ENCODE data around the gene CIT.

The CIT gene

DNA sequence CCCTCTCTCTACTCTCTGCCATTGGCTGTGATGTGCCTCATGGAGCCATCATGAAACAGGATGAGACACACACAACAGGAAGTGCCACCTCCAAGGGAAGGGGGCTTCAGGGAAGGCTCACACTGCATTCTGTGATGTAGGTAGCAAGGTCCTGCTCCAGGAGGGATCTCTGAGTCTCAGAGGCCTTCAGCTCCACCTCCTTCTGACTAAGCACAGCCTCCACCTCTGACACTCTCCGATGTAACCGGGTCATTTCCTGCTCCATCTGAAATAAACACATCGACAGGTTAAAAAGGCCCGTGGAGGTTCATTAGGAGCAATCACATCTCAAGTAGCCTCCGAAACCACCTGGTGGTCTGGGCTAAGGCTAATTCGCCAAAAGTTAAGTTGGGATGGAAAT is 93.3 kb downstream of the CIT start:
- DNase-seq (ENCODE audit: low read depth, low spot score): no peak
- no CpG with 5 or more reads among the region's 6 CpGs for WGBS (ENCODE audit: insufficient coverage, insufficient read length)
- Histone ChIP-seq H3K4me3 (ENCODE audit: low read length) (no peak overlapping the region), H3K27ac (ENCODE audit: low read length) (no peak overlapping the region), H3K27me3 (ENCODE audit: control insufficient read depth, insufficient read depth, low read length) (no peaks in the 10 kb centered on the region), H3K9me3 (ENCODE audit: control insufficient read depth, insufficient read depth, low read length) (no peaks in the 10 kb centered on the region), H3K4me1 (ENCODE audit: control insufficient read depth, insufficient read depth, low read length) (no peaks in the 10 kb centered on the region), H3K36me3 (ENCODE audit: control insufficient read depth, insufficient read depth, low read length) (peaks cover 7% of the 10 kb centered on the region; the same call in 1 of the 2 replicates)

DNA sequence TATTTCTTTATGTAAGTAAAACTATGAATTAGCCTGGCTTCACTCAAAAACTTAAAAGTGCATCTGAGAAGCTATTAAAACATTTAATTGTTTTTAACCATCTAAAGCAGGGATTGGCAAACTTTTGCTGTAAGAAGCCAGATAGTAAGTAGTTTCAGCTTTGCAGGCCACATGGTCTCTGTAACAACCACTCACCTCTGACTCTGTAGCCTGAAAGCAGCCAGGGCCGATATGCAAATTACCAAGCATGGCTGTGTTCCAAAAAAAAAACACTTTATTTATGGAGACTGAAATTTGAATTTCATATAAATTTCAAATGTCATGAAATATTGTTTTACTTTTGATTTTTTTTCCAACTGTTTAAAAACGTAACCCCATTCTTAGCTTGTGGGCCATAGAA is 95.3 kb downstream of the CIT start:
- Histone ChIP-seq H3K27ac (ENCODE audit: low read length) (no peak overlapping the region), H3K36me3 (ENCODE audit: control insufficient read depth, insufficient read depth, low read length) (peaks cover 7% of the 10 kb centered on the region; the same call in 1 of the 2 replicates), H3K27me3 (ENCODE audit: control insufficient read depth, insufficient read depth, low read length) (no peaks in the 10 kb centered on the region), H3K4me3 (ENCODE audit: low read length) (no peak overlapping the region), H3K4me1 (ENCODE audit: control insufficient read depth, insufficient read depth, low read length) (no peaks in the 10 kb centered on the region), H3K9me3 (ENCODE audit: control insufficient read depth, insufficient read depth, low read length) (no peaks in the 10 kb centered on the region)
- no CpG with 5 or more reads among the region's 2 CpGs for WGBS (ENCODE audit: insufficient coverage, insufficient read length)
- DNase-seq (ENCODE audit: low read depth, low spot score): no peak

DNA sequence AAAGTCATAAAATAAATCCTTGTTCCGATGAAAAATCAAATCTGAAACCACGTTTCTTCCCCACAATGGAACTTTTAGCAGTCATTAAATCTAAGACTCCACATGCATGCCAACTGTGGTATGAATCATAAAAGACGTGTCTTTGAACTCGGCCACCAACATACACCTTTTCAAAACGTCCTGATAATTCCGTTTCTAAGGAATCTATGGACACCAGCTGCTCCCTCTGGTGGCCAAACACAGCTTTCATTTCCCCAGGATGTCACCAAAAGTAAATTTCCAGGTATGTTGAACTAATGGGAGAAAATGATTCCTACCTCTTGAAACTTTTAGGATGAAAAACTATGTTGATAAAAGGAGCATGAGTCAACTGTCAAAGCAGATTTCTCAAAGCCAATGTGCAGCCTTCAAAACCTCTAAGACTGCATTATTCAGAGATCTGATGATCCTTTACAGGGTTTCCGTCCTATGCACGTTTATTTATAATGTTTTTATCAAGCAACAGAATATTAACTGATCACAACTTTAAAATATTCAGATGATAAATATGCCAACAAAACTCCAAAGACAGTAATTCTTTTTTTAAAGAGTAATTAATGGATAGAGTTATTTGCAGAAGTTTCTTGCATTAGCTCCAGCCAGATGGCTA is 96.2 kb downstream of the CIT start:
- H3K4me3 ChIP-seq (ENCODE audit: low read length): no peak overlapping the region
- no CpG with 5 or more reads among the region's 8 CpGs for WGBS (ENCODE audit: insufficient coverage, insufficient read length)
- H3K36me3 ChIP-seq (ENCODE audit: control insufficient read depth, insufficient read depth, low read length): peaks cover 7% of the 10 kb centered on the region; the same call in 1 of the 2 replicates

DNA sequence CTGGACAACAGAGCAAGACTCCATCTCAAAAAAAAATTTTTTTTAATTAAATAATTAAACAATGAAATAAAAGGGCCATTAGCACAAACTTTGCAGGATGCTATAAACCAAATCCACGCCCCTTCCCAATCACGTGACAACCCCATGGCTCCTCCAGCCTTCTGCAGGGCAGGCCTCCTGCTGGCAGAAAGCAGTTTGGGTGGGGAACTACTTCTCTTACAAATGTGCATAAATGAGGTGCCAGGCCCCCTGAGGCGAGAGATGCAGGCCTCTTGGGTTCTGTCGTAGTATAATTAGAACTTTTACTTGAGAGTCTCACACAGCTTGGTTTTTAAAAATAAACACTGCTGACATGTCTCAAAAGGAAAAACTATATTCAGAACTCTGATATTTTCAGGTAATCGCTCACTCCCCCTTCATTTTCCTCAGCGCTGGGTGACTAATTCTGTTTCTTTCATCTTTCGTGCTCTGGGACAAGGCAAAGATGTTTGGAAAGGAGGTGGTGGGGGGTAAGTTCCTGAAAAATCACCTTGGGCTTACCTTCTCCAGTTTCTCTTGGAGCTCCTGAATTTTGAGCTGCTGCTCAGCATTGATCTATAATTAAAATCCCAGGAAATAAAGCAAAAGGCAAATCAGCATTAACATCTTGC is 101.7 kb downstream of the CIT start:
- WGBS (ENCODE audit: insufficient coverage, insufficient read length): no CpG with 5 or more reads among the region's 7 CpGs
- peaks cover 4% of the 10 kb centered on the region; the same call in 1 of the 2 replicates for H3K36me3 ChIP-seq (ENCODE audit: control insufficient read depth, insufficient read depth, low read length)
- no peak for DNase-seq (ENCODE audit: low read depth, low spot score)
- H3K4me1 ChIP-seq (ENCODE audit: control insufficient read depth, insufficient read depth, low read length): no peaks in the 10 kb centered on the region
- H3K9me3 ChIP-seq (ENCODE audit: control insufficient read depth, insufficient read depth, low read length): no peaks in the 10 kb centered on the region
- no peaks in the 10 kb centered on the region for H3K27me3 ChIP-seq (ENCODE audit: control insufficient read depth, insufficient read depth, low read length)
- no peak overlapping the region for H3K4me3 ChIP-seq (ENCODE audit: low read length)
- no peak overlapping the region for H3K27ac ChIP-seq (ENCODE audit: low read length)

More for the DNA sequence above, 96.2 kb downstream of the CIT start:
- no peak overlapping the region for H3K27ac ChIP-seq (ENCODE audit: low read length)
- DNase-seq (ENCODE audit: low read depth, low spot score): peak; percentile 25
- no peaks in the 10 kb centered on the region for H3K4me1 ChIP-seq (ENCODE audit: control insufficient read depth, insufficient read depth, low read length)
- no peaks in the 10 kb centered on the region for H3K27me3 ChIP-seq (ENCODE audit: control insufficient read depth, insufficient read depth, low read length)
- H3K9me3 ChIP-seq (ENCODE audit: control insufficient read depth, insufficient read depth, low read length): no peaks in the 10 kb centered on the region

DNA sequence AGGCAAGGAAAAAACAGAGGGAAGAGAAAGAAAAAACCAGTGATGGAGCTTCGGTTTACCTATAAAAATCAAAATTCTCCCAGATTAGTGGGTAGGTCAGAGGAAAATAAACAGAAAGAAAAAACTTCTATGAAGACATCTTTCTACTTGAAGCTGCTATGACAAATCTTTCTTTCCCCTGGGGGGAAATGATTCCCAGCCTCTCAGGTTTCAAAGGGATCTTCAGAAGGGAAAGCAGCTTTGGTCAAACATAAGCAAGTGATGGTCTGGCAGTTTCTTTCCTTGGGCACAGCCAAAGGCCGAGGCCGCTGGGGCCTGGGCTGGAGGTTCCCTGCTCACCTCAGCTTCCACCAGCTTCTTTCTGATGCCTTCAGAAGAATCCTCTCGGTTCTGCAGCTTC is 104.7 kb downstream of the CIT start:
- H3K4me1 ChIP-seq (ENCODE audit: control insufficient read depth, insufficient read depth, low read length): no peaks in the 10 kb centered on the region
- H3K36me3 ChIP-seq (ENCODE audit: control insufficient read depth, insufficient read depth, low read length): peaks cover 4% of the 10 kb centered on the region; the same call in 1 of the 2 replicates

DNA sequence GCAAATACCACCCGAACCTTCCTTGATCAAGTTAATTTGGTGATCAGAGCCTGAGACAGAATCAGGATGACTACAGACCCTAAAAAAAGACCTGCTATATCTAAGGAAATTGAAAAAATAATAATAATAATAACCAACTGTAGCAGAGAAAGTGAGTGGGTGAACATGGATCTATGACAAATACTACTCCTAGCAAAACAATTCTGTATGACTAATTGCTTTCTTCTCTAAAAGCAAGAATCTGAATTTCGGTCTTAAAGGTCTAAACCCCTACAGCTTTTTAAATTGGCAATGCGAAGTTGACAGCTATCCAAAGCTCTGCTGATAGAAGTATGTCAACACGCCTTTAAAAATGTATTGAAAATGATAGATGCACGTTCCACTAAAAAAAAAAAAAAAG is 107.0 kb downstream of the CIT start:
- H3K27ac ChIP-seq (ENCODE audit: low read length): no peak overlapping the region
- no peaks in the 10 kb centered on the region for H3K4me1 ChIP-seq (ENCODE audit: control insufficient read depth, insufficient read depth, low read length)
- DNase-seq (ENCODE audit: low read depth, low spot score): no peak
- H3K4me3 ChIP-seq (ENCODE audit: low read length): no peak overlapping the region
- WGBS (ENCODE audit: insufficient coverage, insufficient read length): no CpG with 5 or more reads among the region's 5 CpGs
- peaks cover 4% of the 10 kb centered on the region; the same call in 1 of the 2 replicates for H3K36me3 ChIP-seq (ENCODE audit: control insufficient read depth, insufficient read depth, low read length)
- H3K27me3 ChIP-seq (ENCODE audit: control insufficient read depth, insufficient read depth, low read length): no peaks in the 10 kb centered on the region
- H3K9me3 ChIP-seq (ENCODE audit: control insufficient read depth, insufficient read depth, low read length): no peaks in the 10 kb centered on the region

More for the DNA sequence above, 104.7 kb downstream of the CIT start:
- no peaks in the 10 kb centered on the region for H3K27me3 ChIP-seq (ENCODE audit: control insufficient read depth, insufficient read depth, low read length)
- no peaks in the 10 kb centered on the region for H3K9me3 ChIP-seq (ENCODE audit: control insufficient read depth, insufficient read depth, low read length)
- no peak overlapping the region for H3K27ac ChIP-seq (ENCODE audit: low read length)
- DNase-seq (ENCODE audit: low read depth, low spot score): no peak
- WGBS (ENCODE audit: insufficient coverage, insufficient read length): no CpG with 5 or more reads among the region's 4 CpGs
- no peak overlapping the region for H3K4me3 ChIP-seq (ENCODE audit: low read length)

DNA sequence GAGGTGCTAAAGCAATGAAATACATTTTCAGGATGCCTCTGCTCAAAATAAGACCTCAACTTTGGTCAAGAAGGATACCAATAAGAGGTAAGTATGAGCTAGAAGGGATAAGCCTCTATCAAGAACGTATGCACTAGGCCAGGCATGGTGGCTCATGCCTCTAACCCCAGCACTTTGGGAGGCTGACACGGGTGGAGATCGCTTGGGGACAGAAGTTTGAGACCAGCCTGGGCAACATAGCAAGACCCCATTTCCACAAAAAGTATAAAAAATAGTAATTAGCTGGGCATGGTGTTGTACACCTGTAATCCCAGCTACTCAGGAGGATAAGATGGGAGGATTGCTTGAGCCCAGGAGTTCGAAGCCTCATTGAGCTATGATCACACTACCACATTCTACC is 114.5 kb downstream of the CIT start:
- Histone ChIP-seq H3K36me3 (ENCODE audit: control insufficient read depth, insufficient read depth, low read length) (peaks cover 2% of the 10 kb centered on the region; the same call in 1 of the 2 replicates), H3K27ac (ENCODE audit: low read length) (no peak overlapping the region)

DNA sequence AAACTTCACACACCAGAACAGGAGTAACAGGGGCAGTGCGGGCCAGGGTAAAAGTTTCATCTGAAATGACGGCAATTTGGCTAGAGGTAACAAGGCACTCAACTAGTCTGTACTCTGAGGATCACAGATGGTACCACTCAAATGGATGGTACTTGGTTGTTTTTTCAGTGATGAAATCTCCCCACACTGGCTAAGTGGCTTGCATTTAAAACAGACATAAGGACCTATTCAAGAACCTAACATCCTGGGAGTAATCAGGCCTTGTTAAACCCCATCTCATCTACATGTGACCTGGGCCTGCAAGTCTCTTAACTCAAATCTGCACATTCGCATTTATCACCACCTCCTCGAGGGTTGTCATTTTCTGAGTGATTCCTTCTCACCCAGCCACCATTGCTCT is 118.4 kb downstream of the CIT start:
- Histone ChIP-seq H3K4me1 (ENCODE audit: control insufficient read depth, insufficient read depth, low read length) (no peaks in the 10 kb centered on the region), H3K27me3 (ENCODE audit: control insufficient read depth, insufficient read depth, low read length) (no peaks in the 10 kb centered on the region), H3K4me3 (ENCODE audit: low read length) (no peak overlapping the region), H3K9me3 (ENCODE audit: control insufficient read depth, insufficient read depth, low read length) (no peaks in the 10 kb centered on the region), H3K36me3 (ENCODE audit: control insufficient read depth, insufficient read depth, low read length) (peaks cover 5% of the 10 kb centered on the region; the same call in 1 of the 2 replicates), H3K27ac (ENCODE audit: low read length) (no peak overlapping the region)
- no peak for DNase-seq (ENCODE audit: low read depth, low spot score)
- WGBS (ENCODE audit: insufficient coverage, insufficient read length): no CpG with 5 or more reads among the region's 4 CpGs

More for the DNA sequence above, 114.5 kb downstream of the CIT start:
- Histone ChIP-seq H3K4me3 (ENCODE audit: low read length) (no peak overlapping the region), H3K4me1 (ENCODE audit: control insufficient read depth, insufficient read depth, low read length) (no peaks in the 10 kb centered on the region), H3K27me3 (ENCODE audit: control insufficient read depth, insufficient read depth, low read length) (no peaks in the 10 kb centered on the region), H3K9me3 (ENCODE audit: control insufficient read depth, insufficient read depth, low read length) (no peaks in the 10 kb centered on the region)
- no peak for DNase-seq (ENCODE audit: low read depth, low spot score)
- no CpG with 5 or more reads among the region's 4 CpGs for WGBS (ENCODE audit: insufficient coverage, insufficient read length)

DNA sequence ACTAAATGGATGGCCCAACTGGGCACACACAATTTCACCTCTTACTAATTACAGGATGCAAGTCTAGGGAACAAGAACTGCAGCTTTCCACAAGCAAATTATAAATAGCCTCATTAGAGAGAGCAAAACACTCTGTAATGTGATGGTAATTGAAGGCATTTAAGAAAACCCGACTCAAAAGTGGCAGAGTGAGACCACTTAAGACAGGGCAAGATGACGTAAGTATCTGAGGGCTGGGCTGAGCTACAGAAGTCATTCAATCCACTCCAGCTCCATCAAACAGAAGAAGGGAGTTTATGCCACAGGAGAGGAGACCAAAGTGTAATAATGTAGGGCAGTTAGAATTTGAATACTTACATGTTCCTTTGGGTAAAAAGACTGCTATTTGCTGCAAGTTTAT is 118.9 kb downstream of the CIT start:
- no CpG with 5 or more reads among the region's 2 CpGs for WGBS (ENCODE audit: insufficient coverage, insufficient read length)
- H3K27ac ChIP-seq (ENCODE audit: low read length): no peak overlapping the region
- peaks cover 5% of the 10 kb centered on the region; the same call in 1 of the 2 replicates for H3K36me3 ChIP-seq (ENCODE audit: control insufficient read depth, insufficient read depth, low read length)
- no peaks in the 10 kb centered on the region for H3K9me3 ChIP-seq (ENCODE audit: control insufficient read depth, insufficient read depth, low read length)
- H3K4me3 ChIP-seq (ENCODE audit: low read length): no peak overlapping the region
- DNase-seq (ENCODE audit: low read depth, low spot score): no peak
- no peaks in the 10 kb centered on the region for H3K4me1 ChIP-seq (ENCODE audit: control insufficient read depth, insufficient read depth, low read length)
- H3K27me3 ChIP-seq (ENCODE audit: control insufficient read depth, insufficient read depth, low read length): no peaks in the 10 kb centered on the region

DNA sequence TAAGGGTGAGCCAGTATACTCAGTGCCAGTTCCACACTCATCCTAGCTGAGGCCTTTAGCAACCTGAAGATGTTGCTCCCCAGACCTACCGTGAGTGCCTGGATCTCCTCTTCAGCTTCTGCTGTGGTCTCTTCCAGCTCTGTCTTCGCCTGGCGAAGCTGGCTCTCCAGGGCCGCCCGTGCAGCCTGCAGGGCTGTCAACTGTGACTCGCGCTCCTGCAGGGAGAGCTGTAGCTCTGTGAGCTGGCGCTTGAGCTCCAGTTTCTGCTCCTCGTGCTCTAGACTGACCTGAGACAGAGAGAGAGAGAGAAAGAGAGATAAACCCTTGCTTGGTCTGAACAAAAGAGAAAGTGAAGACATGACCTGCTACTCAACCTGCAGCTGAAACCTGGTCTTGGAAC is 125.2 kb downstream of the CIT start:
- no peak for DNase-seq (ENCODE audit: low read depth, low spot score)
- Histone ChIP-seq H3K27ac (ENCODE audit: low read length) (no peak overlapping the region), H3K4me1 (ENCODE audit: control insufficient read depth, insufficient read depth, low read length) (no peaks in the 10 kb centered on the region), H3K9me3 (ENCODE audit: control insufficient read depth, insufficient read depth, low read length) (no peaks in the 10 kb centered on the region), H3K4me3 (ENCODE audit: low read length) (no peak overlapping the region), H3K27me3 (ENCODE audit: control insufficient read depth, insufficient read depth, low read length) (no peaks in the 10 kb centered on the region), H3K36me3 (ENCODE audit: control insufficient read depth, insufficient read depth, low read length) (peaks cover 5% of the 10 kb centered on the region; the same call in 1 of the 2 replicates)
- no CpG with 5 or more reads among the region's 9 CpGs for WGBS (ENCODE audit: insufficient coverage, insufficient read length)

Measured in iPS DF 6.9 (cell line).